IMR-90 (cell line): ENCODE results near the gene ENDOV. TPM values are rescaled to one million over a fixed set of nuclear protein-coding genes. Genes with fewer than 3 reads are reported as not detected.

ENCODE experiments used
- ATAC-seq: fragments of 200-7000 bp; cut with Tn5 transposase; 2 replicates; pipeline ENCODE4 v1.9.1; 2020; ENCODE audit warnings: low read depth, mild to moderate bottlenecking, moderate library complexity
- BruUV-seq: library from RNA; stranded (reverse); fragments of 400-500 nt; replicated peaks from 2 replicates; lab custom pipeline; 2021; lab: Mats Ljungman, UMichigan
- CTCF ChIA-PET: fragments of 300-600 bp; formaldehyde crosslinking; extraction: SDS; loops from one replicate; lab custom pipeline; 2021; ENCODE audit warnings: antibody characterized with exemption; lab: Yijun Ruan, JAX
- POLR2A ChIA-PET: fragments of 300-600 bp; sonication (Branson Sonifier 250); formaldehyde crosslinking; loops from one replicate; lab custom pipeline; 2022; ENCODE audit warnings: antibody characterized with exemption; ENCODE audit not compliant: unreplicated experiment; lab: Charles Lee
- DNase-seq: peaks from one replicate; pipeline ENCODE4 v3.0.0; 2013
- H2AFZ ChIP-seq: replicated peaks from 2 replicates; pipeline ENCODE3; 2013; ENCODE audit warnings: low read length, mild to moderate bottlenecking; ENCODE audit not compliant: poor library complexity
- H2AK5ac ChIP-seq: 2 replicates; pipeline ENCODE4 v1.6.1; 2013; ENCODE audit warnings: low read depth, low read length, inconsistent platforms
- H2AK9ac ChIP-seq: replicated peaks from 2 replicates; pipeline ENCODE3; 2013; ENCODE audit warnings: mild to moderate bottlenecking, low read depth, low read length, moderate library complexity; ENCODE audit not compliant: poor library complexity
- H2BK120ac ChIP-seq: 2 replicates; pipeline ENCODE4 v1.6.1; 2013; ENCODE audit warnings: low read depth, low read length, inconsistent platforms
- H2BK15ac ChIP-seq: 3 replicates; pipeline ENCODE4 v1.6.1; 2013; ENCODE audit warnings: low read depth, low read length, inconsistent platforms
- H2BK20ac ChIP-seq: 2 replicates; pipeline ENCODE4 v1.6.1; 2013; ENCODE audit warnings: low read depth, mild to moderate bottlenecking, inconsistent platforms, low read length, moderate library complexity
- H2BK5ac ChIP-seq: 2 replicates; pipeline ENCODE4 v1.6.1; 2013; ENCODE audit warnings: mild to moderate bottlenecking, low read depth, low read length, inconsistent platforms; ENCODE audit not compliant: poor library complexity, severe bottlenecking
- H3K14ac ChIP-seq: replicated peaks from 2 replicates; pipeline ENCODE4 v1.6.1; 2013; ENCODE audit warnings: low read depth, low read length, inconsistent platforms
- H3K18ac ChIP-seq: 2 replicates; pipeline ENCODE4 v1.6.1; 2013; ENCODE audit warnings: low read depth, low read length, control low read depth
- H3K23ac ChIP-seq: 2 replicates; pipeline ENCODE4 v1.6.1; 2013; ENCODE audit warnings: low read depth, low read length, inconsistent platforms
- H3K27ac ChIP-seq: 2 replicates; pipeline ENCODE4 v1.5.1; 2013; ENCODE audit warnings: mild to moderate bottlenecking, control low read depth, low read length; ENCODE audit not compliant: insufficient read depth
- H3K27me3 ChIP-seq: 2 replicates; pipeline ENCODE4 v1.6.1; 2013; ENCODE audit warnings: low read length; ENCODE audit not compliant: control insufficient read depth, insufficient read depth
- H3K36me3 ChIP-seq: 2 replicates; pipeline ENCODE4 v1.6.1; 2013; ENCODE audit warnings: low read length, mixed read lengths; ENCODE audit not compliant: control insufficient read depth, insufficient read depth
- H3K4ac ChIP-seq: 2 replicates; pipeline ENCODE4 v1.6.1; 2013; ENCODE audit warnings: low read depth, low read length, inconsistent platforms
- H3K4me1 ChIP-seq: 2 replicates; pipeline ENCODE4 v1.6.1; 2013; ENCODE audit warnings: low read length, mixed read lengths; ENCODE audit not compliant: control insufficient read depth, insufficient read depth
- H3K4me2 ChIP-seq: 2 replicates; pipeline ENCODE4 v1.6.1; 2013; ENCODE audit warnings: low read depth, mild to moderate bottlenecking, control low read depth, low read length, moderate library complexity
- H3K4me3 ChIP-seq: 2 replicates; pipeline ENCODE4 v1.5.1; 2013; ENCODE audit warnings: low read depth, mild to moderate bottlenecking, control low read depth, low read length, moderate library complexity; ENCODE audit not compliant: insufficient read depth
- H3K56ac ChIP-seq: 2 replicates; pipeline ENCODE4 v1.6.1; 2013; ENCODE audit warnings: low read length, inconsistent platforms; ENCODE audit not compliant: insufficient read depth; ENCODE audit errors: extremely low read depth
- H3K79me1 ChIP-seq, 2 experiments: 2 replicates each; pipeline ENCODE4 v1.6.1; 2013; ENCODE audit warnings: low read length in 2 of 2, inconsistent platforms in 1 of 2, low read depth in 1 of 2
- H3K9ac ChIP-seq: 2 replicates; pipeline ENCODE4 v1.6.1; 2013; ENCODE audit warnings: low read depth, low read length, control low read depth
- H3K9me1 ChIP-seq: 2 replicates; pipeline ENCODE4 v1.6.1; 2013; ENCODE audit warnings: low read length, inconsistent platforms; ENCODE audit not compliant: insufficient read depth
- H3K9me3 ChIP-seq: 2 replicates; pipeline ENCODE4 v1.6.1; 2013; ENCODE audit warnings: low read length; ENCODE audit not compliant: control insufficient read depth, insufficient read depth
- H4K20me1 ChIP-seq: 2 replicates; pipeline ENCODE4 v1.6.1; 2013; ENCODE audit warnings: low read length, inconsistent platforms; ENCODE audit not compliant: insufficient read depth
- H4K5ac ChIP-seq: 2 replicates; pipeline ENCODE4 v1.6.1; 2013; ENCODE audit warnings: mild to moderate bottlenecking, low read depth, low read length, control low read depth
- H4K8ac ChIP-seq, 2 experiments: 2 replicates each; pipeline ENCODE4 v1.6.1; 2013; ENCODE audit warnings: low read depth in 2 of 2, low read length in 2 of 2, control low read depth in 1 of 2, inconsistent platforms in 1 of 2
- H4K91ac ChIP-seq: 2 replicates; pipeline ENCODE4 v1.6.1; 2013; ENCODE audit warnings: low read depth, low read length, inconsistent platforms; ENCODE audit not compliant: insufficient read depth
- BHLHE40 ChIP-seq: fragments of 150-350 bp; IDR thresholded peaks from 2 replicates; pipeline ENCODE4 v1.6.1; 2016; ENCODE audit warnings: mild to moderate bottlenecking, low read depth, low read length
- CEBPB ChIP-seq: IDR thresholded peaks from 2 replicates; pipeline ENCODE4 v1.6.1; 2012; ENCODE audit warnings: low read depth, low read length, improper control_type of control experiment
- CHD1 ChIP-seq: IDR thresholded peaks from 2 replicates; pipeline ENCODE4 v1.6.1; 2012; ENCODE audit warnings: low read depth, low read length, improper control_type of control experiment
- FOS ChIP-seq: fragments of 150-350 bp; IDR thresholded peaks from 2 replicates; pipeline ENCODE4 v1.6.1; 2016; ENCODE audit warnings: low read depth, low read length
- MAFK ChIP-seq: IDR thresholded peaks from 2 replicates; pipeline ENCODE4 v1.6.1; 2012; ENCODE audit warnings: low read depth, low read length, improper control_type of control experiment
- MAZ ChIP-seq: IDR thresholded peaks from 2 replicates; pipeline ENCODE4 v1.6.1; 2012; ENCODE audit warnings: low read depth, mild to moderate bottlenecking, low read length, improper control_type of control experiment, moderate library complexity, borderline replicate concordance
- MXI1 ChIP-seq: IDR thresholded peaks from 2 replicates; pipeline ENCODE4 v1.6.1; 2012; ENCODE audit warnings: low read depth, mild to moderate bottlenecking, low read length, moderate library complexity, borderline replicate concordance
- NFE2L2 ChIP-seq: fragments of 150-350 bp; IDR thresholded peaks from 2 replicates; pipeline ENCODE4 v1.6.1; 2016; ENCODE audit warnings: low read depth, mild to moderate bottlenecking, low read length
- POLR2A ChIP-seq: IDR thresholded peaks from 2 replicates; pipeline ENCODE4 v1.6.1; 2012; ENCODE audit warnings: mild to moderate bottlenecking, low read depth, low read length
- RAD21 ChIP-seq: IDR thresholded peaks from 2 replicates; pipeline ENCODE4 v1.6.1; 2012; ENCODE audit warnings: low read length, improper control_type of control experiment
- RCOR1 ChIP-seq: IDR thresholded peaks from 2 replicates; pipeline ENCODE4 v1.6.1; 2012; ENCODE audit warnings: mild to moderate bottlenecking, low read length, improper control_type of control experiment; ENCODE audit not compliant: insufficient replicate concordance
- SMC3 ChIP-seq: fragments of 150-350 bp; IDR thresholded peaks from 2 replicates; pipeline ENCODE4 v1.6.1; 2016; ENCODE audit warnings: low read depth, mild to moderate bottlenecking, antibody characterized with exemption, low read length, moderate library complexity
- WGBS, 2 experiments: methylation state at CpG; one replicate each; pipeline versions ENCODE4 v1.1.5 to v1.1.7; 2013; ENCODE audit warnings: missing lambda C conversion rate in 2 of 2; ENCODE audit not compliant: insufficient read length in 1 of 2; ENCODE audit errors: extremely low coverage in 2 of 2; 5-methylcytosine and 5-hydroxymethylcytosine counted together
- dilution Hi-C: fragments of 300-500 bp; cut with HindIII; formaldehyde crosslinking; loops from one replicate; pipeline ENCODE4 v1.14.3; 2018; ENCODE audit warnings: low sequenced_read_pairs; ENCODE audit not compliant: unreplicated experiment
- in situ Hi-C: fragments of 300-500 bp; cut with MboI; formaldehyde crosslinking; loops from 3 replicates; pipeline ENCODE4 v1.14.3; 2019; ENCODE audit warnings: low sequenced_read_pairs, inconsistent platforms, mixed read lengths
- intact Hi-C: fragments of 100-400 bp; cut with micrococcal nuclease; formaldehyde crosslinking; loops from 2 replicates; pipeline ENCODE4 v1.10.0; 2022
- polyA plus RNA-seq, 3 experiments: library from polyadenylated mRNA; depleted of rRNA; stranded (reverse); fragments of >200 nt; gene quantifications; 2 replicates each; pipeline ENCODE4 v1.2.3, GENCODE V29; 2012; ENCODE audit warnings: low replicate concordance in 1 of 3
- total RNA-seq: library from RNA; depleted of rRNA; stranded (reverse); fragments of >200 nt; gene quantifications from 2 replicates; pipeline ENCODE4 v1.2.3, GENCODE V29; 2012
- TF ChIP-seq, protein P1 (sequence below): fragments of 150-350 bp; IDR thresholded peaks from 2 replicates; pipeline ENCODE4 v1.6.1; 2016; ENCODE audit warnings: low read depth, mild to moderate bottlenecking, low read length, moderate library complexity, borderline replicate concordance
- TF ChIP-seq, protein P2 (sequence below): conservative IDR thresholded peaks from 2 replicates; pipeline ENCODE4 v1.5.1; 2012; ENCODE audit warnings: mild to moderate bottlenecking, low read depth, low read length, improper control_type of control experiment

The ENDOV gene
- total and polyA plus RNA-seq, 2 of the 4 experiments (the other 2 are of a cell fraction), result 15.1 to 30.3 TPM

DNA sequence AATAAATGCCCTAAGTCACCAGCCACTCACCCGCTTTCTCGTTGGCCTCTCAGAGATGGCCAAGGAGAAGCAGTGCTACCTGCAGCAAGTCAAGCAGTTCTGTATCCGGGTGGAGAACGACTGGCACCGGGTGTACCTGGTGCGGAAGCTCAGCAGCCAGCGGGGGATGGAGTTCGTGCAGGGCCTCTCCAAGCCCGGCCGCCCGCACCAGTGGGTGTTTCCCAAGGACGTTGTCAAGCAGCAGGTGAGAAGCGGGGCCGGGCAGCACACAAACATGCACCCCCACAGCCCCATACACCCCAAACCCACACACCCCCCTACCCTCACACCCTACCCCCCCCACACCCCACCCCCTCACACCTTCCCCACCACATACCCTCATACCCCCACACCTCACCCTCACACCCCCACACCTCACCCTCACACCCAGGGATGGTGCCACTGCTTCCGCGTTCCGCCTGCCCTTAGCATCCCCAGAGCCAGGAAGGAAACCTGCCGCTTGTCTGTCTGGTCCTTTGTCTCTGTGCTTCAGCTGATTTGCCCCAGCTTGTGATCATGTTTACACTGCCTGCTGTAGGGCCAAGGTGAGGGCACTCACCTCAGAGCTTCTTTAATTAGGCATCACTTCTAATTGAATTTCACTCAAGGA lies 41.9 kb upstream of the ENDOV start:
- H3K36me3 ChIP-seq, result peaks cover 64% of the 10 kb centered on the region
- no TSS peak for BruUV-seq
- H3K4me3 ChIP-seq, result no peak overlapping the region
- no peak overlapping the region for H4K8ac ChIP-seq
- H3K27ac ChIP-seq, result no peak overlapping the region
- POLR2A ChIA-PET, result no interaction called here
- no peak overlapping the region for H2AFZ ChIP-seq
- H4K20me1 ChIP-seq, result no peaks in the 10 kb centered on the region
- no peak overlapping the region for H3K56ac ChIP-seq
- H3K18ac ChIP-seq, result no peak overlapping the region
- H3K9me3 ChIP-seq, result no peaks in the 10 kb centered on the region
- no peaks in the 10 kb centered on the region for H3K27me3 ChIP-seq
- H4K5ac ChIP-seq, result no peak overlapping the region
- no peak overlapping the region for H2AK9ac ChIP-seq
- ATAC-seq (no peak), DNase-seq (no peak)
- dilution Hi-C loops, result no loop called here
- no peak overlapping the region for H2BK20ac ChIP-seq
- in situ Hi-C loops, result no loop called here
- no peaks in the 10 kb centered on the region for H3K4me1 ChIP-seq
- H3K4me2 ChIP-seq, result no peak overlapping the region
- TF ChIP-seq RCOR1 (no peak), MAFK (no peak), NFE2L2 (no peak), MXI1 (no peak), CHD1 (no peak), FOS (no peak), BHLHE40 (no peak), RAD21 (no peak), CEBPB (no peak), SMC3 (no peak), POLR2A (no peak), MAZ (no peak)
- TF ChIP-seq, protein P1, sequence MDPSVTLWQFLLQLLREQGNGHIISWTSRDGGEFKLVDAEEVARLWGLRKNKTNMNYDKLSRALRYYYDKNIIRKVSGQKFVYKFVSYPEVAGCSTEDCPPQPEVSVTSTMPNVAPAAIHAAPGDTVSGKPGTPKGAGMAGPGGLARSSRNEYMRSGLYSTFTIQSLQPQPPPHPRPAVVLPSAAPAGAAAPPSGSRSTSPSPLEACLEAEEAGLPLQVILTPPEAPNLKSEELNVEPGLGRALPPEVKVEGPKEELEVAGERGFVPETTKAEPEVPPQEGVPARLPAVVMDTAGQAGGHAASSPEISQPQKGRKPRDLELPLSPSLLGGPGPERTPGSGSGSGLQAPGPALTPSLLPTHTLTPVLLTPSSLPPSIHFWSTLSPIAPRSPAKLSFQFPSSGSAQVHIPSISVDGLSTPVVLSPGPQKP, result no peak
- TF ChIP-seq, protein P2, sequence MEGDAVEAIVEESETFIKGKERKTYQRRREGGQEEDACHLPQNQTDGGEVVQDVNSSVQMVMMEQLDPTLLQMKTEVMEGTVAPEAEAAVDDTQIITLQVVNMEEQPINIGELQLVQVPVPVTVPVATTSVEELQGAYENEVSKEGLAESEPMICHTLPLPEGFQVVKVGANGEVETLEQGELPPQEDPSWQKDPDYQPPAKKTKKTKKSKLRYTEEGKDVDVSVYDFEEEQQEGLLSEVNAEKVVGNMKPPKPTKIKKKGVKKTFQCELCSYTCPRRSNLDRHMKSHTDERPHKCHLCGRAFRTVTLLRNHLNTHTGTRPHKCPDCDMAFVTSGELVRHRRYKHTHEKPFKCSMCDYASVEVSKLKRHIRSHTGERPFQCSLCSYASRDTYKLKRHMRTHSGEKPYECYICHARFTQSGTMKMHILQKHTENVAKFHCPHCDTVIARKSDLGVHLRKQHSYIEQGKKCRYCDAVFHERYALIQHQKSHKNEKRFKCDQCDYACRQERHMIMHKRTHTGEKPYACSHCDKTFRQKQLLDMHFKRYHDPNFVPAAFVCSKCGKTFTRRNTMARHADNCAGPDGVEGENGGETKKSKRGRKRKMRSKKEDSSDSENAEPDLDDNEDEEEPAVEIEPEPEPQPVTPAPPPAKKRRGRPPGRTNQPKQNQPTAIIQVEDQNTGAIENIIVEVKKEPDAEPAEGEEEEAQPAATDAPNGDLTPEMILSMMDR, result no peak
- no peak overlapping the region for H3K4ac ChIP-seq
- CTCF ChIA-PET, result interaction anchor here (0.7 kb wide), 1 partner anchor 11 kb away, joined by 3 read pairs; no protein-coding TSS in a partner anchor
- WGBS, 2 experiments, result 84% methylated on average over 6 of the region's 18 CpGs; no CpG with 5 or more reads in 1 of the 2 experiments
- intact Hi-C loops, result no loop called here
- no peak overlapping the region for H2AK5ac ChIP-seq
- no peak overlapping the region for H3K23ac ChIP-seq
- H3K9ac ChIP-seq, result no peak overlapping the region
- H2BK5ac ChIP-seq, result no peak overlapping the region
- H2BK120ac ChIP-seq, result no peak overlapping the region
- 0 out of 4 replicates have a peak, but pooled peaks cover 0 to 3% of the 10 kb centered on the region in 2 experiments for H3K79me1 ChIP-seq
- no peak overlapping the region for H2BK15ac ChIP-seq
- no peak overlapping the region for H4K91ac ChIP-seq
- peaks cover 4% of the 10 kb centered on the region; the same call in 1 of the 2 replicates for H3K9me1 ChIP-seq
- no peak overlapping the region for H3K14ac ChIP-seq
